ENCODE data around the gene ALDH2.
"Not testable (repeated sequence)": the region's sequence is repeated elsewhere in the genome, so short reads cannot be mapped to it uniquely, and the experiment has no call there.

DNA sequence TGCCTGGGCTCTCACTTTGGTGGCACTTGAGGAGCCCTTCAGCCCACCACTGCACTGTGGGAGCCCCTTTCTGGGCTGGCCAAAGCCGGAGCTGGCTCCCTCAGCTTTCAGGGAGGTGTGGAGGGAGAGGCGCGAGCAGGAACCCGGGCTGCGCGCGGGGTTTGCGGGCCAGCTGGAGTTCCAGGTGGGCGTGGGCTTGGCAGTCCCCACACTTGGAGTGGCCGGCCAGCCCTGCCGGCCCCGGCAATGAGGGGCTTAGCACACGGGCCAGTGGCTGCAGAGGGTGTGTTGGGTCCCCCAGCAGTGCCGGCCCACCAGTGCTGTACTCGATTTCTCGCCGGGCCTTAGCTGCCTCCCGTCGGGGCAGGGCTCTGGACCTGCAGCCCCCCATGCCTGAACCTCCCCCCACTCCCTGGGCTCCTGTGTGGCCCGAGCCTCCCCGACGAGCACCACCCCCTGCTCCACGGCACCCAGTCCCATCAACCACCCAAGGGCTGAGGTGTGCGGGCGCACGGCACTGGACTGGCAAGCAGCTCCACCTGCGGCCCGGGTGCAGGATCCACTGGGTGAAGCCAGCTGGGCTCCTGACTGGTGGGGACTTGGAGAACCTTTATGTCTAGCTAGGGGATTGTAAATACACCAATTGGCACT is 68.9 kb downstream of the ALDH2 start:
- not testable (repeated sequence) for TF ChIP-seq CTCF (IDR thresholded peaks at IDR 0.05; ENCODE audit: low read depth, low read length, poor library complexity, severe bottlenecking); EZH2phosphoT487 (IDR thresholded peaks at IDR 0.05; ENCODE audit: borderline replicate concordance, low read length)

All from DOHH2 (cell line).